DOHH2 (cell line): ENCODE results near the gene NFIB.

Experiments used
- H3F3A ChIP-seq: fragments of 200-600 bp; sonication (generic), shearing (Covaris generic); 2 replicates; pipeline ENCODE4 v1.6.0; 2016; ENCODE audit warnings: antibody characterized with exemption, mild to moderate bottlenecking; ENCODE audit not compliant: control insufficient read depth, insufficient read depth
- H3K27ac ChIP-seq: fragments of 200-600 bp; sonication (generic); 2 replicates; pipeline ENCODE4 v1.5.1; 2014; ENCODE audit warnings: low read depth, mild to moderate bottlenecking, low read length, moderate library complexity
- H3K27me3 ChIP-seq: fragments of 200-600 bp; sonication (generic); 2 replicates; pipeline ENCODE4 v1.6.1; 2014; ENCODE audit warnings: mild to moderate bottlenecking, low read length, mixed read lengths; ENCODE audit not compliant: control insufficient read depth
- H3K36me3 ChIP-seq: fragments of 200-600 bp; sonication (generic); 2 replicates; pipeline ENCODE4 v1.6.1; 2014; ENCODE audit warnings: mild to moderate bottlenecking, low read length, moderate library complexity, mixed read lengths; ENCODE audit not compliant: control insufficient read depth
- H3K4me1 ChIP-seq: fragments of 200-600 bp; sonication (generic); 2 replicates; pipeline ENCODE4 v1.6.1; 2014; ENCODE audit warnings: mild to moderate bottlenecking, low read length, mixed read lengths; ENCODE audit not compliant: control insufficient read depth
- H3K4me2 ChIP-seq: fragments of 200-600 bp; sonication (generic); 2 replicates; pipeline ENCODE4 v1.6.0; 2014; ENCODE audit warnings: mild to moderate bottlenecking, low read length, moderate library complexity
- H3K4me3 ChIP-seq: fragments of 200-600 bp; sonication (generic); 2 replicates; pipeline ENCODE4 v1.5.1; 2014; ENCODE audit warnings: mild to moderate bottlenecking, low read length, mixed read lengths
- H3K79me2 ChIP-seq: fragments of 200-600 bp; sonication (generic); 2 replicates; pipeline ENCODE4 v1.6.1; 2014; ENCODE audit warnings: mild to moderate bottlenecking, low read length, mixed read lengths; ENCODE audit not compliant: control insufficient read depth
- H3K9me2 ChIP-seq: fragments of 200-600 bp; sonication (generic); replicated peaks from 2 replicates; pipeline ENCODE4 v1.6.1; 2014; ENCODE audit warnings: mild to moderate bottlenecking, low read length, mixed read lengths; ENCODE audit not compliant: control insufficient read depth
- H3K9me3 ChIP-seq: fragments of 200-600 bp; sonication (generic); 2 replicates; pipeline ENCODE4 v1.6.1; 2014; ENCODE audit warnings: antibody characterized with exemption, low read length, mixed read lengths; ENCODE audit not compliant: control insufficient read depth, insufficient read depth
- H4K20me1 ChIP-seq: fragments of 200-600 bp; sonication (generic); 2 replicates; pipeline ENCODE4 v1.6.0; 2014; ENCODE audit warnings: low read depth, mild to moderate bottlenecking, antibody characterized with exemption, low read length, moderate library complexity; ENCODE audit not compliant: control insufficient read depth, insufficient read depth
- CTCF ChIP-seq: fragments of 200-600 bp; sonication (generic); IDR thresholded peaks from one replicate; pipeline ENCODE4 v1.5.1; 2014; ENCODE audit warnings: antibody characterized with exemption, mild to moderate bottlenecking, low read depth, low read length; ENCODE audit not compliant: poor library complexity, severe bottlenecking
- EZH2phosphoT487 ChIP-seq: fragments of 200-600 bp; sonication (generic); IDR thresholded peaks from 2 replicates; pipeline ENCODE4 v1.6.1; 2017; ENCODE audit warnings: borderline replicate concordance, mild to moderate bottlenecking, antibody characterized with exemption, low read length, moderate library complexity, mixed read lengths

NFIB gene

GRCh38 chr9:14292181-14292739 lies 21.7 kb downstream of the NFIB start:
- TF ChIP-seq EZH2phosphoT487 (no peak), CTCF (no peak)

GRCh38 chr9:14289916-14290315 lies 24.0 kb downstream of the NFIB start:
- no peaks in the 10 kb centered on the region for H3K4me1 ChIP-seq
- H3K27ac ChIP-seq = no peak overlapping the region
- no peaks in the 10 kb centered on the region for H3F3A ChIP-seq
- H3K9me3 ChIP-seq = no peaks in the 10 kb centered on the region
- no peak for TF ChIP-seq CTCF
- no peak for TF ChIP-seq EZH2phosphoT487
- H3K36me3 ChIP-seq = no peaks in the 10 kb centered on the region
- H3K4me3 ChIP-seq = no peak overlapping the region
- H3K9me2 ChIP-seq = no peaks in the 10 kb centered on the region
- no peaks in the 10 kb centered on the region for H3K79me2 ChIP-seq
- no peaks in the 10 kb centered on the region for H3K27me3 ChIP-seq
- no peak overlapping the region for H3K4me2 ChIP-seq
- no peaks in the 10 kb centered on the region for H4K20me1 ChIP-seq

More at GRCh38 chr9:14292181-14292739, 21.7 kb downstream of the NFIB start:
- Histone ChIP-seq H3K79me2 (no peaks in the 10 kb centered on the region), H3K36me3 (no peaks in the 10 kb centered on the region), H3K27ac (no peak overlapping the region), H3F3A (no peaks in the 10 kb centered on the region), H4K20me1 (no peaks in the 10 kb centered on the region), H3K4me1 (no peaks in the 10 kb centered on the region), H3K4me3 (no peak overlapping the region), H3K4me2 (no peak overlapping the region), H3K9me2 (no peaks in the 10 kb centered on the region), H3K27me3 (no peaks in the 10 kb centered on the region), H3K9me3 (no peaks in the 10 kb centered on the region)

- no peak overlapping the region for H3K4me3 ChIP-seq
- H3F3A ChIP-seq = no peaks in the 10 kb centered on the region
- H3K36me3 ChIP-seq = no peaks in the 10 kb centered on the region
- no peak overlapping the region for H3K4me2 ChIP-seq
- H3K27me3 ChIP-seq = no peaks in the 10 kb centered on the region
- no peaks in the 10 kb centered on the region for H3K79me2 ChIP-seq
- H3K27ac ChIP-seq = no peak overlapping the region
- TF ChIP-seq CTCF (no peak), EZH2phosphoT487 (no peak)
- no peaks in the 10 kb centered on the region for H4K20me1 ChIP-seq
- no peaks in the 10 kb centered on the region for H3K9me2 ChIP-seq
- H3K9me3 ChIP-seq = no peaks in the 10 kb centered on the region
- H3K4me1 ChIP-seq = no peaks in the 10 kb centered on the region
Measured at GRCh38 chr9:14288433-14288832, 25.5 kb downstream of the NFIB start.
